ENCODE measurements around the gene SLC35F1.

The SLC35F1 gene

GRCh38 chr6:118042855-118043254 is 135.8 kb downstream of the SLC35F1 start:
- DNase-seq (ENCODE audit: low read depth): no peak
- H3K4me3 ChIP-seq (ENCODE audit: control insufficient read depth, low read depth, low read length): no peak overlapping the region
- no peak for TF ChIP-seq CTCF (conservative IDR thresholded peaks at IDR 0.05; ENCODE audit: control insufficient read depth, insufficient read depth, low read depth, low read length)

GRCh38 chr6:118044275-118044674 is 137.2 kb downstream of the SLC35F1 start:
- no peak for TF ChIP-seq CTCF (conservative IDR thresholded peaks at IDR 0.05; ENCODE audit: control insufficient read depth, insufficient read depth, low read depth, low read length)
- H3K4me3 ChIP-seq (ENCODE audit: control insufficient read depth, low read depth, low read length): no peak overlapping the region
- DNase-seq (ENCODE audit: low read depth): no peak

GRCh38 chr6:118054082-118054481 is 147.0 kb downstream of the SLC35F1 start:
- TF ChIP-seq CTCF (conservative IDR thresholded peaks at IDR 0.05; ENCODE audit: control insufficient read depth, insufficient read depth, low read depth, low read length): no peak
- no peak for DNase-seq (ENCODE audit: low read depth)
- H3K4me3 ChIP-seq (ENCODE audit: control insufficient read depth, low read depth, low read length): no peak overlapping the region

- TF ChIP-seq CTCF (conservative IDR thresholded peaks at IDR 0.05; ENCODE audit: control insufficient read depth, insufficient read depth, low read depth, low read length): no peak
- no peak overlapping the region for H3K4me3 ChIP-seq (ENCODE audit: control insufficient read depth, low read depth, low read length)
- DNase-seq (ENCODE audit: low read depth): no peak
These were observed 154.6 kb downstream of the SLC35F1 start for GRCh38 chr6:118061666-118062065.

GRCh38 chr6:118080547-118080946 is 173.5 kb downstream of the SLC35F1 start:
- no peak overlapping the region for H3K4me3 ChIP-seq (ENCODE audit: control insufficient read depth, low read depth, low read length)
- DNase-seq (ENCODE audit: low read depth): no peak
- TF ChIP-seq CTCF (conservative IDR thresholded peaks at IDR 0.05; ENCODE audit: control insufficient read depth, insufficient read depth, low read depth, low read length): peak; percentile 6

- no peak for DNase-seq (ENCODE audit: low read depth)
- TF ChIP-seq CTCF (conservative IDR thresholded peaks at IDR 0.05; ENCODE audit: control insufficient read depth, insufficient read depth, low read depth, low read length): no peak
These were observed 176.6 kb downstream of the SLC35F1 start for GRCh38 chr6:118083711-118084110.

GRCh38 chr6:118085665-118086064 is 178.6 kb downstream of the SLC35F1 start:
- DNase-seq (ENCODE audit: low read depth): no peak
- TF ChIP-seq CTCF (conservative IDR thresholded peaks at IDR 0.05; ENCODE audit: control insufficient read depth, insufficient read depth, low read depth, low read length): no peak

More at GRCh38 chr6:118083711-118084110, 176.6 kb downstream of the SLC35F1 start:
- H3K4me3 ChIP-seq (ENCODE audit: control insufficient read depth, low read depth, low read length): no peak overlapping the region

More at GRCh38 chr6:118085665-118086064, 178.6 kb downstream of the SLC35F1 start:
- no peak overlapping the region for H3K4me3 ChIP-seq (ENCODE audit: control insufficient read depth, low read depth, low read length)

Measured in fibroblast of mammary gland (primary cell).